ENCODE results near the gene CCNI.
"Not testable (repeated sequence)": the region's sequence is repeated elsewhere in the genome, so short reads cannot be mapped to it uniquely, and the experiment has no call there.

The CCNI gene

DNA sequence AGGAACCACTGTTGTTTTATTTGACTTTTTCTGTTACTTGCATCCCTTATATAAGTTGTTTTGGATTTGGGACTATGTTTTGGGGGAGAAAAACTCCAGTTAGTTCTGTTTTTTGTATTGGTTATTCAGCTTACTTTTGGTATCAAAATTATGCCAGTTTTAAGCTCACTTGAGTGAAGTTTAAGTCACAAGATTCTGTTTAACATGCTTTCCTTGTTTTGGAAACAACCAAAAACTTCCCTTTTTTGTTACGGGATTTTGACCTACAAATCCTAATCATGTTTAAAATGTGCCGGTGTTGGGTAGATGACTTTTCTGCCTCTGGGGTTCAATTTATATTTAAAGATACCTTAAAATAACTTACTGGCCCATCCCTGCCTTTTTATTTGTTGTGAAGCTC lies 36.0 kb downstream of the CCNI start:
- Histone ChIP-seq H3F3A (ENCODE audit: insufficient read depth, low read length) (0 out of 2 replicates have a peak, but pooled peaks cover under 1% of the 10 kb centered on the region), H3K4me1 (ENCODE audit: insufficient read depth, low read length, severe bottlenecking) (no peaks in the 10 kb centered on the region), H2AFZ (ENCODE audit: low read length) (no peak overlapping the region), H3K4me2 (ENCODE audit: low read length) (no peak overlapping the region), H3K27ac (ENCODE audit: low read depth, low read length, poor library complexity, severe bottlenecking) (no peak overlapping the region), H3K79me2 (ENCODE audit: insufficient read depth, low read length) (no peaks in the 10 kb centered on the region), H3K9me3 (ENCODE audit: low read length) (no peaks in the 10 kb centered on the region), H3K9me2 (ENCODE audit: low read depth, low read length) (no peaks in the 10 kb centered on the region), H3K36me3 (ENCODE audit: insufficient read depth, low read length) (peaks cover 13% of the 10 kb centered on the region; the same call in 1 of the 2 replicates), H3K4me3 (ENCODE audit: low read depth, low read length, poor library complexity, severe bottlenecking) (no peak overlapping the region), H4K20me1 (ENCODE audit: insufficient read depth, low read length) (no peaks in the 10 kb centered on the region), H3K27me3 (ENCODE audit: insufficient read depth, low read length) (no peaks in the 10 kb centered on the region), H3K9ac (ENCODE audit: low read length) (no peak overlapping the region)
- TF ChIP-seq, protein P1, sequence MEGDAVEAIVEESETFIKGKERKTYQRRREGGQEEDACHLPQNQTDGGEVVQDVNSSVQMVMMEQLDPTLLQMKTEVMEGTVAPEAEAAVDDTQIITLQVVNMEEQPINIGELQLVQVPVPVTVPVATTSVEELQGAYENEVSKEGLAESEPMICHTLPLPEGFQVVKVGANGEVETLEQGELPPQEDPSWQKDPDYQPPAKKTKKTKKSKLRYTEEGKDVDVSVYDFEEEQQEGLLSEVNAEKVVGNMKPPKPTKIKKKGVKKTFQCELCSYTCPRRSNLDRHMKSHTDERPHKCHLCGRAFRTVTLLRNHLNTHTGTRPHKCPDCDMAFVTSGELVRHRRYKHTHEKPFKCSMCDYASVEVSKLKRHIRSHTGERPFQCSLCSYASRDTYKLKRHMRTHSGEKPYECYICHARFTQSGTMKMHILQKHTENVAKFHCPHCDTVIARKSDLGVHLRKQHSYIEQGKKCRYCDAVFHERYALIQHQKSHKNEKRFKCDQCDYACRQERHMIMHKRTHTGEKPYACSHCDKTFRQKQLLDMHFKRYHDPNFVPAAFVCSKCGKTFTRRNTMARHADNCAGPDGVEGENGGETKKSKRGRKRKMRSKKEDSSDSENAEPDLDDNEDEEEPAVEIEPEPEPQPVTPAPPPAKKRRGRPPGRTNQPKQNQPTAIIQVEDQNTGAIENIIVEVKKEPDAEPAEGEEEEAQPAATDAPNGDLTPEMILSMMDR (IDR thresholded peaks at IDR 0.05; ENCODE audit: low read length) = no peak
- no peak for TF ChIP-seq EZH2 (IDR thresholded peaks at IDR 0.05; ENCODE audit: borderline replicate concordance, low read length)

DNA sequence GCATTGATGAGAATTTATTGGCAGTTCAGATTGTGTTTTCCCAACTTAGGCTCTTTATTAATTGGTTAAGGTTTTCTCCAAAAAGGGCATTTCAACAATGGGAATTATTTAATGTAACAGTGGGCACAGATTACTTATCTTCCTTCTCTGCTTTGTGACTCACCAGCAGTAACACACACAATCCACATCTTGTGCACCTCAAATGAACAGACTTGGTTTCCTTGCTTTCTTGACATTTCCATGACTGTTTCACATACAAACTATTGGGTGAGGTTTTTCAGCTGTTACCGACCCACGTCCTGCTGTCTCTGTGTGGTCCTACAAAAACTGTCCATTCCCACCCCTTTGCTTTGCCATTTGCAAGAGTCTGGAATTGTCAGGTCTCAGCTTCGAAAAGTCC lies 38.1 kb downstream of the CCNI start:
- H3K27ac ChIP-seq (ENCODE audit: low read depth, low read length, poor library complexity, severe bottlenecking) = no peak overlapping the region
- peaks cover 5% of the 10 kb centered on the region; the same call in 1 of the 2 replicates for H3K36me3 ChIP-seq (ENCODE audit: insufficient read depth, low read length)
- H3K79me2 ChIP-seq (ENCODE audit: insufficient read depth, low read length) = no peaks in the 10 kb centered on the region
- no peak overlapping the region for H3K9ac ChIP-seq (ENCODE audit: low read length)
- H3F3A ChIP-seq (ENCODE audit: insufficient read depth, low read length) = no peaks in the 10 kb centered on the region
- TF ChIP-seq, protein P1 (IDR thresholded peaks at IDR 0.05; ENCODE audit: low read length) = no peak
- no peak for TF ChIP-seq EZH2 (IDR thresholded peaks at IDR 0.05; ENCODE audit: borderline replicate concordance, low read length)
- no peaks in the 10 kb centered on the region for H3K4me1 ChIP-seq (ENCODE audit: insufficient read depth, low read length, severe bottlenecking)
- H2AFZ ChIP-seq (ENCODE audit: low read length) = no peak overlapping the region
- H3K4me2 ChIP-seq (ENCODE audit: low read length) = no peak overlapping the region
- H3K9me3 ChIP-seq (ENCODE audit: low read length) = no peaks in the 10 kb centered on the region
- H4K20me1 ChIP-seq (ENCODE audit: insufficient read depth, low read length) = no peaks in the 10 kb centered on the region
- H3K9me2 ChIP-seq (ENCODE audit: low read depth, low read length) = no peaks in the 10 kb centered on the region
- no peaks in the 10 kb centered on the region for H3K27me3 ChIP-seq (ENCODE audit: insufficient read depth, low read length)
- no peak overlapping the region for H3K4me3 ChIP-seq (ENCODE audit: low read depth, low read length, poor library complexity, severe bottlenecking)

DNA sequence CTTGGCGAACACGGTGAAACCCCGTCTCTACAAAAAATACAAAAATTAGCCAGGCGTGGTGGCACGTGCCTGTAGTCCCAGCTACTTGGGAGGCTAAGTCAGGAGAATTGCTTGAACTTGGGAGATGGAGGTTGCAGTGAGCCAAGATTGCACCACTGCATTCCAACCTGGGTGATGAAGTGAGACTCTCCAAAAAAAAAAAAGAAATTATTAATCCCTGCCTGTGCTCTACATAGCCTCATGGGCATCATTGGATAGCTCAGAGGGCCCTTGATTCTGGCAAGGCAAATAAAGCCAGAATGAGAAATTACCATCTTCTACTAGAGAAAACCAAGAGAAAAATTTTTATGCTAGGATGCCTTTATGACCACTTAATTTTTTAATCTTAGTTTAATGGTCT lies 38.6 kb downstream of the CCNI start:
- not testable (repeated sequence) for H3K9me3 ChIP-seq (ENCODE audit: low read length); H3K36me3 ChIP-seq (ENCODE audit: insufficient read depth, low read length); H3K27ac ChIP-seq (ENCODE audit: low read depth, low read length, poor library complexity, severe bottlenecking); H3K9me2 ChIP-seq (ENCODE audit: low read depth, low read length); H3K79me2 ChIP-seq (ENCODE audit: insufficient read depth, low read length); H2AFZ ChIP-seq (ENCODE audit: low read length); H3K27me3 ChIP-seq (ENCODE audit: insufficient read depth, low read length); H4K20me1 ChIP-seq (ENCODE audit: insufficient read depth, low read length); H3K9ac ChIP-seq (ENCODE audit: low read length); H3K4me2 ChIP-seq (ENCODE audit: low read length); H3F3A ChIP-seq (ENCODE audit: insufficient read depth, low read length); H3K4me3 ChIP-seq (ENCODE audit: low read depth, low read length, poor library complexity, severe bottlenecking); H3K4me1 ChIP-seq (ENCODE audit: insufficient read depth, low read length, severe bottlenecking)

DNA sequence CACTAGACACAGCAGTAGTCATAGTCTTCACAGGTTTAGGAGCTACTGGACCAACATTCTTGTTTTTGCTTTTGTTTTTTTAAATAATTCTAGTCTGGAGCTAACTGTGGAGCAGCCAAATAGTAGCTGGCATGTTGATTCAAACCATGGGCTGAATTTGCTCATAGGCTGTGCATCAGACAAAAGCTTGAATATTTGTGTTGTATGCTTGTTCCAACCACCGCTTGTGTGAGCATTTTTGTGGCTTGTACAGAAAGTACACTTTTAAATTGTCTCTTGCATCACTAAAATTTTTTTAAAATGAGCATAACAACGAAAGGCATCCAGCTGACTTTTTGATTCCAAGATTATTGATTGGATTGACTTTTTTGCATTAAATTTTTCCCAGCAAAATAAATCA lies 39.6 kb downstream of the CCNI start:
- Histone ChIP-seq H3K9ac (ENCODE audit: low read length) (no peak overlapping the region), H3K9me2 (ENCODE audit: low read depth, low read length) (no peaks in the 10 kb centered on the region), H3K27me3 (ENCODE audit: insufficient read depth, low read length) (no peaks in the 10 kb centered on the region), H3K36me3 (ENCODE audit: insufficient read depth, low read length) (peaks cover 5% of the 10 kb centered on the region; the same call in 1 of the 2 replicates), H3K9me3 (ENCODE audit: low read length) (no peaks in the 10 kb centered on the region), H3K4me3 (ENCODE audit: low read depth, low read length, poor library complexity, severe bottlenecking) (no peak overlapping the region), H3K4me1 (ENCODE audit: insufficient read depth, low read length, severe bottlenecking) (no peaks in the 10 kb centered on the region), H3K79me2 (ENCODE audit: insufficient read depth, low read length) (no peaks in the 10 kb centered on the region), H3F3A (ENCODE audit: insufficient read depth, low read length) (no peaks in the 10 kb centered on the region), H3K27ac (ENCODE audit: low read depth, low read length, poor library complexity, severe bottlenecking) (no peak overlapping the region), H2AFZ (ENCODE audit: low read length) (no peak overlapping the region), H4K20me1 (ENCODE audit: insufficient read depth, low read length) (no peaks in the 10 kb centered on the region), H3K4me2 (ENCODE audit: low read length) (no peak overlapping the region)
- TF ChIP-seq, protein P1 (IDR thresholded peaks at IDR 0.05; ENCODE audit: low read length) = no peak
- no peak for TF ChIP-seq EZH2 (IDR thresholded peaks at IDR 0.05; ENCODE audit: borderline replicate concordance, low read length)
